NCI-H2196 treated with DMSO at 0.1 percent for 48 hours (cell line): ENCODE results near the gene STK35.
"Not testable (repeated sequence)": the region's sequence is repeated elsewhere in the genome, so short reads cannot be mapped to it uniquely, and the experiment has no call there.

Experiments
- DNase-seq: peaks from one replicate; lab custom pipeline; 2025; ENCODE audit not compliant: unreplicated experiment; lab: John Stamatoyannopoulos, UW

STK35 gene

DNA sequence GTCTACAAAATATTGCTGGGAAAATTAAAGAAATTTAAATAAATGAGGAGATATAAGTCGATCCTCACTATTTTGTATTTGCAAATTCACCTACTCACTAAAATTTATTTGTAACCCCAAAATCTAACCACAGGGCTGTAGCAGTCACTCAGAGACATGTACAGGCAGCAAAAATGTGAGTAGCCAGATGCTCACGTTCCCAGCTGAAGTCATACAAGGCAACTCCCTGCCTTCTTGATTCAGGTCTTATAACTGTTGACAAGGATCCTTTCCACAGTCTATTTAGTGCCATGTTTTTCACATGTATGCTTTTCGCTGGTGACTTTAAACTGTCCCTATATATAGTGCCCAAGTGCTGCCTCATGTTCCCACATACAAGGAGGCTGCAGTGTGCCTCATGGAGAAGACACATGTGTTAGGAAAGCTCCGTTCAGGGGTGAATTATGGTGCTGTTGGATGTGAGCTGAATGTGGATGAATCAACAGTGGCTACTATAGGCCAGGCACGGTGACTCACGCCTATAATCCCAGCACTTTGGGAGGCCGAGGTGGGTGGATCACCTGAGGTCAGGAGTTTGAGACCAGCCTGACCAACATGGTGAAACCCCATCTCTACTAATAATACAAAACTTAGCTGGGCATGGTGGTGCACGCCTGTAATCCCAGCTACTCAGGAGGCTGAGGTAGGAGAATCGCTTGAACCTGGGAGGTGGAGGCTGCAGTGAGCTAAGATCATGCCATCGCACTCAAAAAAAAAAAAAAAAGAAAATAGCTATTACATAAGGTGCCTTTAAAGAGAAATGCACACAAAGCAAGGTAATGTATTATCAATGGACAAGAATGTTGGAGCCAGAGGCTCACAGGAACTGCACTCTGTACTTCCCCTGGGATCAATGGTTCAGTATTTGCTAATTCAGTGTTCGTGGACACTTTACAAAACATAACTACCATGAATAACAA, 55.3 kb downstream of the STK35 start:
- DNase-seq = no peak

DNA sequence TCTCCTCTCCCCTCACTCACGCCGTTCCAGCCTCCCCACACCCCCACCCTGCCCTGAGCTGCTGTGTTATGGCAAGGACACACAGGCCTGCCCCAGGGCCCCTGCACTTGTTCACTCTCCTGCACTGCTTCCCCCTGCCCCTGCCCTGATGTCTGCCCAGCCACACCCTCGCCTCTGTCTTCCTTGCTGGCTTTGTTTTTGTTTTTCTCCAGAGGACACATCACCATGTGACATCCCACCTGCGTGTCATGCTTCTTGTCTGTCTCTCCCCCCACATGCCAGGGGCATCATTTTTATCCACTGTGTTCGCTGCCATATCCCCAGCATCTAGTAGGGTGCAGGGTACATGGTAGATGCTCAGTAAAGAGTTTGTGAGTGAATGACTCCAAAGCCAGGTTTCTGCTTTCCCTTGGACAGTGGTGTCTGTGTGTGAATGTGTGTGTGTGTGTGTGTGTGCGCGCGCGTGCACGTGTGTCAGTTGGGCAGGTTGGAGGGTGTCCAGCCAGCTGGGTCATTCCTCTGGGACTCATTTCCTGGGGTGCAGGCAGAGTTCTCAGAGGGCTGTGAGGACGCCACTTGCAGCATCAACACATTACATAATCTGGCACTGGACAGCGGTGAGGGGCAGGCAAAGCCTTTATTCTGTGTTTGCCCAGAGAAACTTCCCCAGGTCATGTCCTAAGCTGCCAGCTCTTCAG, 60.6 kb downstream of the STK35 start:
- no peak for DNase-seq

DNA sequence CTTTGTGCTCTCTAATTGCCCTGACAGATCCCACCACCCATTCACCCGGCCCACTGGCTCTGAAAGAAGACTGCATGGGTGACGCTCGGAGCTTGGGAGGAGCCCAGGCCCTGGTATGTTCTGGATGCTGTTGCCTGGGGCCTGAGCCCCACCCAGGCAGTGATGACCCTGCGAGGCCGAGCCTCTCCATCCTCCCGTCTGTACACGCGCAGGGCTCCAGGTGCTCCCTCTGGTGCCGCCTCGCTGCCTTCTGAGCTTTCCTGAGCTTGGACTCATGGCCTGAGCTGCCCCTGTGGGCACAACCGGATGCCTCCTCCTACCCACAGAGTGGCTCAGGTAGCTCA, 61.2 kb downstream of the STK35 start:
- no peak for DNase-seq

DNA sequence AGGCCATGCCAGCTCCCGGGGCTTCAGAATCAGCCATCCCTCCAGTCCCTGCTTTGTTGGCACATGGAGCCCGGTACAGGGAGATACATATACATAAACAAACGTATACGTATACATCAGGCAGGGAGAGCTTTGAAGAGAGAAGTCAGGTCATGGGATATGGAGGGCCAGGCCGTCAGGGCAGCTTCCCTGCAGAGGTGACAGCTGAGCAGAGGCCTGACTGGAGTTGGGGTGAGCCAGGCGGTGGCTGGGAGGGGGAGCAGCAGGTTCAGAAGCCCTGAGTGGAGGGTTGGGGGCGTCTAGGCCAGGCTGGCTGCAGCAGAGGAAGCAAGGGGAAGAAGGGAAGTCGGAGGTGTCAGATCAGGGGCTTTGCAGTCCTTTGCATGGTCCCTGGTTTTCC, 61.7 kb downstream of the STK35 start:
- DNase-seq = no peak

- DNase-seq = no peak
Observed at GRCh38 chr20:2163757-2164156, 62.1 kb downstream of the STK35 start.

DNA sequence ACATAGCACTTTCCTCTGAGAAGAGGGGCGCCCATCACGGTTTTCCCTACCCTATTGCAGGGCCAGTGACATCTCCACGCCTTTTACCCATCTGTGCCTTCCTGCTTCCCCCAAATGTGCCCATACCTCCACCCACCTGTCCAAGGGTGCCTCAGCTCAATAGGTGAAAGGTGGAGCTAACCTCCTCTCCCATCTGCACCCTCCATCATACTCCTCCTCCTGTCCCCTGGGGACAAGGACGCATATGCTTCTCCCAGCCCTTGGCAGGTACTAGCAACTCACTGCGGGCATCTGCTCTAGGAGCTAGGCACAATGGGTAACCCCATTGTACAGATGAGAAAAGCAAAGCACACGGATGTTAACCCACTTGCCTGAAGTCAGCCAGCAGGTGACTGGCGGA, 62.8 kb downstream of the STK35 start:
- DNase-seq = no peak

DNA sequence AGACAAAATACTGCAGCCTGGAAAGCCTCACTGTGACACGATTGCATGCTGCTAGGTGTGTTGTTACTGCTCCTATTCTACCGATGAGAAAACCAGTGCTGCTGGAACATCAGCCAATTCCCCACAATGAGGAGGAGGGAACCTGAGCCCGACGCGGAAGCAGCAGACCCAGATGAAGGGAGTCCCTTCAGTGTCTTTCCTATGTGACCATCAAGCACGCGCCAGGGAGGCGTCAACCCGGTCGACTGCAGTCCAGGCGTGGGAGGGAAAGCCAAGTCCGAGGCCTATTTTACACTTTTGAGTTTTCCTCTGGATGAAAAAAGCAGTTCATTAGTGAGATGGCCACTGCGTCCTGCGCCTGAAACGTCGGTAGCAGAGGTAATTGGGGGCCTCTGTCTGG, 63.3 kb downstream of the STK35 start:
- DNase-seq = no peak

DNA sequence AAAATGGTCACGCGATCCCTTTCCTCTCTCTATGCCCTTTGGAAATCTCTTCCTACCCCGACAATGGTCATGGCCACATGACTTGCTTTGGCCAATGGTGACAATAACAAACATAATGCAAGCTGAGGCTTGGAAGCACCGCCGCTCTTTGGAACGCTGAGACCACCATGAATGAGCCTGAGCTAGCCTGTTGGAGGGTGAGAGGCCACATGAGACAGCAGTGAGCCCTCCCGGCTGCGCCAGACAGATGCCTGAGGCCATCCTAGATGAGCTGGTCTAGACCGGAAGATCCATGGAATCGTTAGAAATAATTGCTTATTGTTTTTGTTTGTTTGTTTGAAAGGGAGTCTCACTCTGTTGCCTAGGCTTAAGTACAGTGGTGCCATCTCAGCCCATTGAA, 64.2 kb downstream of the STK35 start:
- DNase-seq = no peak

GRCh38 chr20:2167112-2167511, 65.5 kb downstream of the STK35 start:
- DNase-seq = no peak

DNA sequence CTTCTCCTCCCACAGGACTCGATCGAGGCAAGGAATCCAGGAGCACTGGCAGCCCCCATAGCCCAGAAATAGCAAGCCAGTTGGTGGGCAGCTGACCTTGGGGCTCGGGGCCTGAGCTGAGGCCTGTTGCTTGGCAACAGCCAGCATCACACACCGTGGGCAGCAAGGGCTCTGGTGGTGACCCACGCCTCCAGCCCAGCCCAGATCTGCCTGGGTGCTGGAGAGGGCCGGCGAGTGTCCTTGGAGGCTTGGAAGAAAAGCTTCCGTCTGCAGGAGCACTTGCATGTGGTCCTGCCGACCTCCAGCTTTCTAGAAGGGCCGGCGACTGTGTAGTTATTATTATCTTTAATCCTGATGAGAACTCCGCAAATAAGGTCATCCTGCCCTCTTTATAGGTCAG, 67.3 kb downstream of the STK35 start:
- no peak for DNase-seq

DNA sequence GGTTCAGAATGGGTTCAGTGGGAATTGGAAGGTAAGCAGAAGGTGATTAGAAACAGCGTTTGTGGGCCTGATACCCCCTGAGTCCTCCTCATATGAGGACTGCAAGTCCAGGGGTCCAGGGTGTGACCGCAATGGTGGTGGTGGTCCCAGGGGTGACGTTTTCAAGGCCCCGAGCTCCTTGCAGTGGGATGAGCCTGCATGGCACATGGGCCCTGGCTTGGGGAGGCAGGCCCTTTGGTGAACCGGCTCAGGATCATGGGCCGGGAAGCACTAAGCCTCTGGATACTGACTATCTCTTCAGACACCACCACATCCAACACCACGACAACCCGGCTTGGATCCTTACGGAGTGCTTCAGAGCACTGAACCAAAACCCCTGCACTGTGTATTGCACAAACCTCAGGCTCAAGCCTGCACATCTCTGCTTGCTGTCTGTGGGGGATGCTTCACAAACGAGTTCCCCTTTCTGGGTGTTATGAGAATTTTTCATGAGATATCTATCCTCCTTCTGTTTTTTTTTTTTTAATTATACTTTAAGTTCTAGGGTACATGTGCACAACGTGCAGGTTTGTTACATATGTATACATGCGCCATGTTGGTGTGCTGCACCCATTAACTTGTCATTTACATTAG, 67.9 kb downstream of the STK35 start:
- no peak for DNase-seq

DNA sequence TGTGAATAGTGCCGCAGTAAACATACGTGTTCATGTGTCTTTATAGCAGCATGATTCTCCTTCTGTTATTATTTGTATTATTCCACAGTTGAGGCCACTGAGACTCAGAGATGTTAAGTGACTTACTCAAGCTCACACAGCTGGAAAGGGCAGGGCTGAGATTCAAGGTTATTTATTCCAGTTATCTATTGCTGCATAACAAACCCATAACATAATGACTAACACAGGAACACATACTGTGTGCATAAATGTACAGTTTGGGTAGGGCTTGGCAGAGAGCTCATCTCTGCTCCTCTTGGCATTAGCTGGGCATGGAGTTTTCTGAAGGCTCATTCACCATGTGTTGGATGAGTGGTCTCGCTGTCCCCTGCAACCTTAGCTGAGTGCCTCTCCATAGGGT, 68.8 kb downstream of the STK35 start:
- no peak for DNase-seq

- no peak for DNase-seq
Observed at GRCh38 chr20:2171266-2171790, 69.7 kb downstream of the STK35 start.

GRCh38 chr20:2171840-2172239, 70.2 kb downstream of the STK35 start:
- DNase-seq = not testable (repeated sequence)

GRCh38 chr20:2172305-2173175, 70.9 kb downstream of the STK35 start:
- no peak for DNase-seq

- DNase-seq = no peak
Observed at GRCh38 chr20:2173186-2173585, 71.6 kb downstream of the STK35 start.

DNA sequence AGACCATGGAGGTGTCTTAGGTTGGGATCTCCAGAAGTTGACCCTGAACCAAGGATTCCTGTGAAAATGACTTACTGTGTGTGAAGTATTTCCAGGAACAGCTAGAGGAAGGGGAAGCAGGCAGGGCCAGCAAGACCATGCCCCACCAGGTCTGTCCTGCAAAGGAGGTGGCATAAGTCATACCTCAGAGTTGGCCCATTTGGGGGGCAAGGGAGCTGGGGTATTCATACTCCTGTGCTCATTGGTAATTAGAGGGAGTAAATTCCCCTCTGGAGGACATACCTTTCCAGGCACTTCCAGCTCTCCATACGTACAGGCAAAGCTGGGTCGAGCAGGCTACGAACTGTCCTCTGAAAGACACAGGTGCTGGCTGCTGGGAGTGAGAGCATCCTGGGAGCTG, 72.4 kb downstream of the STK35 start:
- no peak for DNase-seq

GRCh38 chr20:2176946-2177345, 75.3 kb downstream of the STK35 start:
- DNase-seq = no peak

DNA sequence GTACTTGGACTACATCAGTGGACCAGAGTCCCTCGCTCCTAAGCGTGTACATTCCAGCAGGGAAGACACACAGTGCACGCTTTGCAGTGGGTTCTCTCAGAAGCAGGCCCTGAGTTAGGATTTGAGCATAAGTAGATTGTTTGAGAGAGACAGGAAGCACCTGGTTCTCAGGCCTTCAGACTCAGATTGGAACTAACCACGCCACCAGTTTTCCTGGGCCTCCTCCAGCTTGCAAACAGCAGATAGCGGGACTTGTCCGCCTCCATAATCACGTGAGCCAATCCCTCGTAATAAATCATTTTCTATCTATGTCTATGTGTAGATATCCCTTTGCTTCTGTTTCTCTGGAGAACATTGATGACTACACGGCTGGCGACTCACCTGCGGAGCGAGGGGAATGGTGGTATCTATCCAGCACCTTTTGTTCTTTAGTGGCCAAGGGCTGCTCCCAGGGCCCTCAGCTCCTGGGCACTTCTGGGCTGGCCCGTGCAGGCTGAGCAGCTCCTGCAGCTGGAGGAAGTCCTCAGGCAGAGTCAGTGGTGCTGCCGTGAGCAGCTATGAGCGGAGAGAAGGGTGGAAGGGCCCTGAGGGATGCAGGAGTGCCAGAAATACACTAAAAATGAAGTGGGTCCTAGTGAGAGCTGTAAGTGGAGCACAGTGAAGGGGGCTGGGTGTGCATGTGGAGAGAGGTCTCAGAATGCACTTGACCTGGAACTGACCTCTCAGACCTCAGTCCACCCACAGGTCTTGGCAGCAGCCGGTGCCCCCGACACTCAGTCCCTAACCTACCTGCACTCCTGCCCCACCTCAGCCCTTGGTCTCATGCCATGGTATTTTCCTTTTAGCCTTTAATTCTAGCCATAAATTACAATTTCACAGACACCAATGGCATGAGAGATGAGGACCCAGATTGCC, 76.9 kb downstream of the STK35 start:
- DNase-seq = no peak

DNA sequence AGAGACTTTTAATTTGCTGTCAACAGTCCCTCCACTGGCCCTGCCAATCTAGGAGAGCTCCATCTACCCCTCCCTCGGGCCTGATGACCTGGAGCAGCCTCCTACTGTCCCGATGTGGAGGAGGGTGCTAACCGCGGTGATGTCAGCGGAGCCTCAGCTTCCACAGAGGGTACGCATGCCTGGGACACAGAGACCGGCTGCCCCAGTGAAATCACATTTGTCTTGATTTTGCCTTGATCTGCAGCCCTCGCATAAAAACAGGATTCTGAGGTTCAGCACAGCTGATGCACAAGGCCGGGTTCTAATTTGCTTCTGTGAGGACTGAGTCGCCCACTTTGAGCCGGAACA, 77.6 kb downstream of the STK35 start:
- DNase-seq = no peak
